Mesothelial cell of epicardium (in vitro differentiated cells): ENCODE results near the gene IMPDH1. TPM values are rescaled to one million over a fixed set of nuclear protein-coding genes. Genes with fewer than 3 reads are reported as not detected.

ENCODE experiments used
- DNase-seq, 2 experiments: peaks; one replicate each; pipeline ENCODE4 v3.0.0; 2021; ENCODE audit warnings: low spot score in 2 of 2; ENCODE audit not compliant: unreplicated experiment in 2 of 2
- H3K27ac Mint-ChIP-seq: 2 replicates; pipeline ENCODE4 v1.8.0; 2021; ENCODE audit warnings: mixed read lengths
- H3K27me3 Mint-ChIP-seq: 2 replicates; pipeline ENCODE4 v1.8.0; 2021; ENCODE audit warnings: low read depth, mixed read lengths
- H3K36me3 Mint-ChIP-seq: 2 replicates; pipeline ENCODE4 v1.8.0; 2021; ENCODE audit warnings: mixed read lengths
- H3K4me1 Mint-ChIP-seq: 2 replicates; pipeline ENCODE4 v1.8.0; 2021; ENCODE audit warnings: mixed read lengths
- H3K4me3 Mint-ChIP-seq: 2 replicates; pipeline ENCODE4 v1.8.0; 2021; ENCODE audit warnings: mild to moderate bottlenecking, moderate library complexity, mixed read lengths
- H3K9me3 Mint-ChIP-seq: 2 replicates; pipeline ENCODE4 v1.8.0; 2021; ENCODE audit warnings: mixed read lengths
- total RNA-seq: library from RNA; stranded (reverse); gene quantifications from 3 replicates; pipeline ENCODE4 v1.2.1, GENCODE V29; 2021
- TF ChIP-seq, protein P1 (sequence below): fragments of 200-600 bp; sonication (generic); IDR thresholded peaks from one replicate; pipeline ENCODE4 v1.5.0; 2021; ENCODE audit warnings: antibody characterized with exemption; ENCODE audit not compliant: unreplicated experiment

Gene IMPDH1
- total RNA-seq, 1 donor from 2014 or later, result 39.3 TPM

DNA sequence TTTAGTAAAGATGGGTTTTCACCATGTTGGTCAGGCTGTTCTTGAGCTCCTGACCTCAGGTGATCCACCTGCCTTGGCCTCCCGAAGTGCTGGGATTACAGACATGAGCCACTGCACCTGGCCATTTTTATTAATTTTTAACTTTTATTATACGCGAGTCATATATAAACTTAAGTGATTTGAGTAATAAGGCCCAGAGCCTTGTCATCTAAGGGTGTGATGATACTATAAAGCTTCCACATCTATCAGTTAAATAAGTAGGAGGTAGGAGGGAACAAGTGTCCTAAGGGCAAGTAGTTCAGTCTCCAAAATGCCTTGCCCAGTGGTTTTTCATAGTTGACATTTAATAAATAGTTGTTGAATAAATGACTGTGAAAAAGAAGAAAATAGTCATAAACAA lies 32.6 kb upstream of the IMPDH1 start:
- Mint-ChIP-seq H3K4me3 (no peak overlapping the region), H3K4me1 (peaks cover 3% of the 10 kb centered on the region), H3K27ac (no peak overlapping the region), H3K9me3 (peaks cover 4% of the 10 kb centered on the region), H3K36me3 (no peaks in the 10 kb centered on the region), H3K27me3 (no peaks in the 10 kb centered on the region)
- TF ChIP-seq, protein P1, sequence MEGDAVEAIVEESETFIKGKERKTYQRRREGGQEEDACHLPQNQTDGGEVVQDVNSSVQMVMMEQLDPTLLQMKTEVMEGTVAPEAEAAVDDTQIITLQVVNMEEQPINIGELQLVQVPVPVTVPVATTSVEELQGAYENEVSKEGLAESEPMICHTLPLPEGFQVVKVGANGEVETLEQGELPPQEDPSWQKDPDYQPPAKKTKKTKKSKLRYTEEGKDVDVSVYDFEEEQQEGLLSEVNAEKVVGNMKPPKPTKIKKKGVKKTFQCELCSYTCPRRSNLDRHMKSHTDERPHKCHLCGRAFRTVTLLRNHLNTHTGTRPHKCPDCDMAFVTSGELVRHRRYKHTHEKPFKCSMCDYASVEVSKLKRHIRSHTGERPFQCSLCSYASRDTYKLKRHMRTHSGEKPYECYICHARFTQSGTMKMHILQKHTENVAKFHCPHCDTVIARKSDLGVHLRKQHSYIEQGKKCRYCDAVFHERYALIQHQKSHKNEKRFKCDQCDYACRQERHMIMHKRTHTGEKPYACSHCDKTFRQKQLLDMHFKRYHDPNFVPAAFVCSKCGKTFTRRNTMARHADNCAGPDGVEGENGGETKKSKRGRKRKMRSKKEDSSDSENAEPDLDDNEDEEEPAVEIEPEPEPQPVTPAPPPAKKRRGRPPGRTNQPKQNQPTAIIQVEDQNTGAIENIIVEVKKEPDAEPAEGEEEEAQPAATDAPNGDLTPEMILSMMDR, result no peak
- DNase-seq, result no peak

DNA sequence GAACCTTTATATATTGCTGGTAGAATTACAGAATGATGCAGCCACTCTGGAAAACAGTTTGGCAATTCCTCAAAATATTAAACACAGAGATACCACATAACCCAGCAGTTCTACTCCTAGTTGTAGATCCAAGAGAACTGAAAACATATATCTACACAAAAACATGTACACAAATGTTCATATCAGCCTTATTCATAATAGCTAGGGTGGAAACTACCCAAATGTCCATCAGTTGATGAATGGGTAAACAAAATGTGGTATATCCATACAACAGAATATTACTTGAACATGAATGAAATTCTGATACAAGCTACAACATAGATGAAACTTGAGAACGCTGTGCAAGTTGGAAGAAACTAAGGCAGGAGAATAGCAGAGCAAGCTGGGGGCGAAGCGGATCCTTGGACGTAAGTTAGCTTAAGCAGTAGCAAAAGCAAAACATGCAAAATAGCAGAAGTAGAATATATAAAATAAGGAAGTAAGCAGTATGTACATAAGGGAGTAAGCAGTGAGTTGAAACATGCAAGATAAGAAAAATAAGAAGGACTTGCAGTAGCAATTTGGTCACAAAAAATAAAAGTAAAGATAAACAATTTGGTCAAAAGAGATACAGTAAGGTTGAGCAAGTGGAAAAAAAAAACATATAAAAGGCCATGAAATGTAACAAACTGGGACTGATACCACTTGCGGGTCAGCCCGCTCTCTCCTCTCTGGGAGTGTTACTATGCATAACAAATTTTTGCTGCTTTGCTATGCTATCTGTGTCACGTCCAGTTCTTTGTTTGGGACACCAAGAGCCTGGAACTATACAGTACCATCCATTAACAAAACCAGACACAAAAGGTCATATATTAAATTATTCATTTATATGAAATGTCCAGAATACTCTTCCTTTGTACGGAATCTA lies 27.9 kb upstream of the IMPDH1 start:
- H3K4me3 Mint-ChIP-seq, result no peak overlapping the region
- H3K4me1 Mint-ChIP-seq, result peaks cover 6% of the 10 kb centered on the region
- H3K27me3 Mint-ChIP-seq, result no peaks in the 10 kb centered on the region
- DNase-seq, result no peak
- H3K27ac Mint-ChIP-seq, result no peak overlapping the region
- peaks cover 4% of the 10 kb centered on the region for H3K9me3 Mint-ChIP-seq
- TF ChIP-seq, protein P1, result no peak
- H3K36me3 Mint-ChIP-seq, result no peaks in the 10 kb centered on the region

DNA sequence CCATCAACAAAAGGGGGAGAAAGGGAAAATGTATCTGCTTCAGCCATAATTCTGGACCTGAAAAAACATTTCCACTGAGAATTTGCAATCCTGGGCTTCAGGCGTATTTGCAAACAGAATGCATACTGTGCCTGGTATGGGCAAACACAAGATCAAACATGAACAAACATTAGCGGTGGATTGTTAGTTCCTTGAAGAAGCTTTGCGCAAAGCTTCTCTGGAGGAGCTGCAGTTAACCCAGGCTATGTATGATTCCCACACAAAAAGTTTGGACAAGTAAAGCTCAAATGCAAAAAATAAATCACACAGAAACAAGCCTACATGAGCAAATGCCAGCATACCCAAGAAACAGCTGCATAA lies 25.5 kb upstream of the IMPDH1 start:
- no peaks in the 10 kb centered on the region for H3K27me3 Mint-ChIP-seq
- H3K4me1 Mint-ChIP-seq, result peaks cover 6% of the 10 kb centered on the region
- TF ChIP-seq, protein P1, result no peak
- no peak for DNase-seq
- H3K9me3 Mint-ChIP-seq, result peaks cover 4% of the 10 kb centered on the region
- H3K27ac Mint-ChIP-seq, result no peak overlapping the region
- no peaks in the 10 kb centered on the region for H3K36me3 Mint-ChIP-seq
- no peak overlapping the region for H3K4me3 Mint-ChIP-seq

- H3K27me3 Mint-ChIP-seq, result no peaks in the 10 kb centered on the region
- no peak overlapping the region for H3K27ac Mint-ChIP-seq
- no peaks in the 10 kb centered on the region for H3K36me3 Mint-ChIP-seq
- TF ChIP-seq, protein P1, result no peak
- no peak overlapping the region for H3K4me3 Mint-ChIP-seq
- H3K4me1 Mint-ChIP-seq, result peaks cover 6% of the 10 kb centered on the region
- DNase-seq, result no peak
- H3K9me3 Mint-ChIP-seq, result peaks cover 4% of the 10 kb centered on the region
These were observed 24.9 kb upstream of the IMPDH1 start for GRCh38 chr7:128434413-128435326.

- peaks cover 6% of the 10 kb centered on the region for H3K4me1 Mint-ChIP-seq
- H3K36me3 Mint-ChIP-seq, result no peaks in the 10 kb centered on the region
- no peaks in the 10 kb centered on the region for H3K9me3 Mint-ChIP-seq
- TF ChIP-seq, protein P1, result no peak
- H3K4me3 Mint-ChIP-seq, result no peak overlapping the region
- no peak for DNase-seq
- no peak overlapping the region for H3K27ac Mint-ChIP-seq
- H3K27me3 Mint-ChIP-seq, result no peaks in the 10 kb centered on the region
These were observed 22.0 kb upstream of the IMPDH1 start for GRCh38 chr7:128431754-128432153.
